SK-N-DZ (cell line): ENCODE data around the gene TPCN1.

Source experiments
- DNase-seq: peaks from one replicate; pipeline ENCODE4 v3.0.0-alpha.2; 2015; ENCODE audit warnings: low spot score

The TPCN1 gene

DNA sequence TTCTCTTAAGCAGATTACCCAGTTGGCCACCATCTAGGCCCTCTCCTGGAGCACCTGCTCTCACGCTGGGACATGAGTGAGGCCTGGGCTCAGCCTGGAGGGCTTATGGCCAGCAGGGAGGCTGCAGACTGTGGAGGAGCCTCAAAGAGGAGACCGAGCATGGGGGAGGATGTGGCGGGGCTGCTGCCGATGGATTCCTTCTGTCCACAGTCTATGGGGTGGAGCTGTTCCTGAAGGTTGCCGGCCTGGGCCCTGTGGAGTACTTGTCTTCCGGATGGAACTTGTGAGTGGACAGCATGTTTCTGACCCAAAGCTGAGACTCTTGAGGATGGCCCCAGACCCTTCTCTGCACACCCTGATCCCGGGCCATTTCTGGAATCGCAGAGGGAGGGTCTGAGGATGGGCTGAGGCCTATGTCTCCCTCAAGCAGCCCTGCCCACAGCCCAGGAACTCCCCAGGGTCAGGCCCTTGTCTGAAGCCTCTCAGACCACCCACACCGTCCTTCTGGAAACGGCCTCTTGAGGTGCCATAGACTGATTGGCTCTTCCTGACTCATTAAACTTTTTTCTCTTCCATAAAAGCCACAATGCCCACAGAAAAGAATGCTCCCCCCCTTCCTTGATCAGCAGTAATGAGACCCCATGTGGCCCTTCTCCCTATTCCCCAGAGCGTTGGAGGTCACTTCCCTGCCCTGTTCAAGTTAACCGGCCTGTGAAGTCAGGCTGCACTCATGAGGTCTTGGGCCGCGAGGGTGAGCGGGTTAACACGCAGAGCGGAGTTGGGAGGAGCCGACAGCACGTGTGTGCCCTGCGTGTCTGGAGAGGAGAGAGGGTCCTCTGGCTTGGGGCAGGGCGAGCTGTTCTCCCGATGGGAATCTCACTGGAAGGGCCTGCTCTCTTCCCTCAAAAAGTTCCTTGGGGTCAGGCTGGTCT lies 64.7 kb downstream of the TPCN1 start:
- no peak for DNase-seq

DNA sequence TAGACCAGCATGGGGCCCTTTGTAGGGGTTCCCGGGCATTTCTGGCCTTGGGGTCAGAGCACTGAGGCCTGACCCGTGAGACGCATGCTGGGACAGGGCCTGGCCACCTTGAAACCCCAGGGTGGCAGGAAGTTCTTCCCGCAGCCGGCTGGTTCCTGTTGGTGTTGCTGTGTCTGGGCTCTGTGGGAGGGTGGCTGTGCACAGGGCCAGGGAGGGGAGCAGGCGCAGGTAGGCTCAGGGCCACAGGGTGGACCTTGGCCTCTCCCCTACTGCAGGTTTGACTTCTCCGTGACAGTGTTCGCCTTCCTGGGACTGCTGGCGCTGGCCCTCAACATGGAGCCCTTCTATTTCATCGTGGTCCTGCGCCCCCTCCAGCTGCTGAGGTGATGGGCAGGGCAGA lies 65.4 kb downstream of the TPCN1 start:
- no peak for DNase-seq

GRCh38 chr12:113287146-113287898 lies 66.1 kb downstream of the TPCN1 start:
- DNase-seq = no peak

DNA sequence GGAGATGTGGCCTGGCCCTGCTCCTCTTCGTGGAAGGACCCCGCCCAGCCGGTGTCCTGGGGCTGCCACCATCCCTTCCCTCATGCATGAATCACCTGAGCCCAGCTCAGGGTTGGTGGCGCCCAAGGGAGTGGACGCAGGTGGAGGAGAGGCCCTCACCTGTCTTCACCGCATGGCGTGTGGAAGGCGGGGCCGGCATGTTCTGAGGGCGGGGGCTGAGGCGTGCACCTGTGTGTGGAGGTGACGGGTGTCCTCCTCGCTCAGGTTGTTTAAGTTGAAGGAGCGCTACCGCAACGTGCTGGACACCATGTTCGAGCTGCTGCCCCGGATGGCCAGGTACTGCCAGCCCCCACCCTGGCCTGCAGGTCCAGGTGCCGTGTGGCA lies 66.6 kb downstream of the TPCN1 start:
- DNase-seq = no peak

DNA sequence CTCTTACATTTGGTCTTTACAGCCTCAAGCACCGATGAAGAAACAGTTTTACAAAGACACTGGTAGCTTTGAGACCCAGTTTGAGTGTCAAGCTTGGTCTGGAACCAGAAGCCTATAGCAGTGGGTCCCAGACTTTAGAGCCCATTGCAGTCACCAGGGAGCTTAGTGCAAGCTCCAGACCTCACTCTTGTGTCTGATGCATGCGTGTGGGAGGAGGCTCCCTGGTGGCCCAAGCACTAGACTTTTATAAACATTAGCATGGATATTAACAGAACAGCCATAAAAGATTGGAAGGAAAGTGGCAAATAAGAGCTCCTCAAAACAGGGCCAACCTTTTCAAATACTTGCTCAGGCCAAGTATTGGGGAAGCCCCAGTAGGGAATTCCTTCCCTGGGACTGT lies 68.1 kb downstream of the TPCN1 start:
- DNase-seq = no peak

GRCh38 chr12:113290506-113290905 lies 69.2 kb downstream of the TPCN1 start:
- DNase-seq = no peak

DNA sequence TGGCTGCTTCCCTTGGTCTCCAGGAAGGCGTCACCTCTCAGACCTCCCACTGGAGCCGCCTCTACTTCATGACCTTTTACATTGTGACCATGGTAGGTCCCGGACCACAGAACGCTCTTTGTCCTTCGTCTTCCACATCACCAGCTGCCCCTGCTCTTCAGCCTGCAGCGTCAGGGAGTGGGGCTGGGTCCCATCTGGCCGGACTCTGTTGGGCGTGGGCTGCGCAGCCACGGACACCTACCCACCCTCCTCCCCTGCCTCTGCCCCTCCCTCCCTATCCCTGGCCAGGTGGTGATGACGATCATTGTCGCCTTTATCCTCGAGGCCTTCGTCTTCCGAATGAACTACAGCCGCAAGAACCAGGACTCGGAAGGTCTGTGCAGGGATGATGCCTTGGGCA lies 70.3 kb downstream of the TPCN1 start:
- DNase-seq = no peak

- no peak for DNase-seq
These were observed 70.8 kb downstream of the TPCN1 start for GRCh38 chr12:113292091-113292490.

DNA sequence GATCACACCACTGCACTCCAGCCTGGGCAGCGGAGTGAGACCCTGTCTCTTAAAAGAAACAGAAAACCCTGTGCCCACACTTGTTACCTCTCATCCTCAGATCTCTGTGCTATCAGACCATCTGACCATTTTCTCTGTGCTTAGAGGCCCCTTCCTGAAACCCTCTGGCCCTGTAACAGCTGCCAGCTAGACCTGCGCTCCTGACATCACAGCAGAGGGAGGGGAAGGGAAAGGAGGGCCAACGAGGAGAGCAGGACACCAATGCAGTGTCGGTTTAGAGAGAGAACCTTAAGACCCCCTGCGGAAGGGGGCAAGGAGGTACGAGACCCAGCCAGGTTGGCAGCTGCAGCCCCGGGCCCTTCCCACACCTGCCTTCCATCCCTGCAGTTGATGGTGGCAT lies 71.3 kb downstream of the TPCN1 start:
- no peak for DNase-seq

DNA sequence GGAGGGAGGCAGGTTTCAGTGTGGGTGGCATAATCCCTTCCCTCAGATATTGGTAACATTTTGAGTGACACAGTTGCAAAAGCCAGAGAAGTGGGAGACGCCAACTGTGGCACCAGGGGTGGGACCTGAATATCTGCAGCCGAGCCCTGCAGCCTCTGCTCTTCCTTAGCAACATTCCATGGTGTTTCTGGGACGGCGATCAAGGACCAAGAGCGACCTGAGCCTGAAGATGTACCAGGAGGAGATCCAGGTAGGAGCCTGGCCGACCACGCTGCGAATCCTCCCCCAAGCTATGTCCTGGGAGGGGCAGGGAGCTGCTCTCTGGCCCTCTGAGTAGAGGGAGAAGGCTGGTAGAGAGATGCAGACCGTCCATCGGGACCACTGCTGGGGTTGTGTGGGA lies 71.8 kb downstream of the TPCN1 start:
- DNase-seq = no peak

- DNase-seq = no peak
These were observed 74.8 kb downstream of the TPCN1 start for GRCh38 chr12:113295886-113296556.

GRCh38 chr12:113296557-113297213 lies 75.4 kb downstream of the TPCN1 start:
- no peak for DNase-seq

DNA sequence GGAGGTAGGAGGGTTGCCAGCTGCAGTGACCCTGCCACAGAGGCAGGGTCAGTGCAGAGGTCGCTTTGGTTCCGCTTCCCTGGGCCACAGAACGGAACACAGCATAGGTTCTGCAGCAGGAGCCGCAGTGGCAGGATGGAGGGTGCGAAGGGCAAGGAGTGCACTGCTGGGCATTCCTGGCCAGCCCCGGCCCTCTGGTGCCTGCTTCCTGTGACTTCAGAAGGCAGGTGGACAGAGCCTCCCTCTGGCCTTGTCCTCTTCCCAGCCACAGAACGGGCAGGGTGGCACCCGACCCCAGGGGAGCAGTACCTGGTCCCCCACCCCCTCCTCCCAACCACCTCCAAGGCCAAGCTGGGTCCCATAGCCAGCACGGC lies 75.9 kb downstream of the TPCN1 start:
- no peak for DNase-seq

DNA sequence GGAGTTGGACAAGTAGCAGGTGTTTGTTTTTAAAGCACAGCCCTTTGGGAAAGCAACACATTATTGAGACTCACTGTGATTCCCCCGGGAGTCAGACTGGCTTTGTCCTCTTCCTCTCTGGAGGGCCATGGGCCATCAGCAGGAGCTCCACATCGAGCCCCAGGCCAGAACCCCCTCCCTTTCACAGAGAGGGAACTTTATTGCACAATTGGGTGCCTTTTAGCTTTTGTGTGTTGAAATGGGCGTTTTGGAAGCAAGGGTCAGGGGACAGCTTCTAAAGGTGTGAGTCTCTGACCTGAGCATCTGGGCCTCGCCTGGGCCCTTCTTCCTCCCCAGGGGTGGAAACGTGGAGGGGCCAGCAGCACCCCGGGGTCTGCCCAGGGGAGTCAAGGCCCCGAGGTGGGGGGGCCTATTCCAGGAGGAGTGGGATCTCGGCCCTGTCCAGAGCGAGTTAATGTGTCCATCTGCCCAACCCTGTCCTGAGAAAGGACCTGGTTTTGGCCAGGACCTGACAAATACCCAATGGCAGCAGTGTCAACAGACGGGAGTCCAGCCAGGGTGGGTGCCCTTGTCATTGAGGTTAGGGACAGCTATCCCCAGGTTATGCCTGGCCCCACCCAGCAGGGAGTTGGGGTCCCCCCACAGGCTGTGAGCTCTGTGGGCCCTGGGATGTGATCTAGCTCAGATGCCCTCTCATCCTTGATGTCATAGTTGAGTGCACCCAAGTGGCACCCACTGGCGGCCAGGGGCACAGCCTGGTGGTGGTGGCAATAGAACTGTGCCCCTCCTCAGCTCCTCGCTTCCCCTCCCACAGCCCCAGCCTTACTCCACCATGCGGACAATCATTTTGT lies 76.6 kb downstream of the TPCN1 start:
- DNase-seq = no peak

DNA sequence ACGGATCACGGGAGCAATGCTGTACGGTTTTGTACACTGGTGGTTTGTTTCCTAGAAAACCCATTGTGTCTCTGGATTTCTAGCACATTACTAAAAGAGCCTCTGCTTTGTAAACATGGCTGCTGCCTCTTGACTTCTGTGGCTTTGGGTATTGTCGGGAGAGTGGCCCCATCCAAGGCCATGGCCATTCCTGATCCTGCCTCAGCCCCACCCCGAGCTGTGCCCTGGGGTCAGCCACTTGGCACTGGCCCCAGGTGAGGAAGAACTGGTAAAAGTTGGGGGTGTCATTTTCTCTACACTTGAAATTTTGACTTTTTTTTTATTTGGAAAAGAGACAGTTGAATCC lies 77.2 kb downstream of the TPCN1 start:
- no peak for DNase-seq

GRCh38 chr12:113298861-113299545 lies 77.7 kb downstream of the TPCN1 start:
- no peak for DNase-seq

DNA sequence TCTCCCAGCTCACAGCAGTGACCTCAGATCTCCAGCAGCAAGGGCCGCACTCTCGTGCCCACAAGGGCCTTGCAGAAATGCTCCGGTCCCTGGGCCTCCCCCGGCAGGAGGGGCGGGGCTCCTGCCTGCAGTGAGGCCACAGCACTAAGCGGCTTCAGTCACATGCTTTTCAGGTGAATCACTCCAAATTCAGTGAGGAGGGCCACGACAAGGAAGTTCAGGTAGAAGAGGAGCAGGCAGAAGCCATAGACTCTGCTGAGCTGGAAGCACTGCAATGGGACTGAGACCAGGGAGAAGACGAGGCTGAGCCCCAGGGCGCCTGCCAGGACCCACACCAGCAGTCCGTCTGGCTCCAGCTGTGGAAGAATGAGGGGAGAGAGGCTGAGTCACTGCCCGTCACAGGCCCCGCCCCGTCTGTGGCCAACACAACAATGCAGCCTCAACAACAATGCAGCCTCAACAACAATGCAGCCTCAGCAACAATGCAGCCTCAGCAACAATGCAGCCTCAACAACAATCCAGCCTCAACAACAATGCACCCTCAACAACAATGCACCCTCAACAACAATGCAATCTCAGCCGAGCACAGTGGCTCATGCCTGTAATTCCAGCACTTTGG lies 78.5 kb downstream of the TPCN1 start:
- no peak for DNase-seq

- no peak for DNase-seq
These were observed 80.5 kb downstream of the TPCN1 start for GRCh38 chr12:113301811-113302210.

GRCh38 chr12:113302466-113302865 lies 81.2 kb downstream of the TPCN1 start:
- DNase-seq = no peak
